HG03280 (cell line): ENCODE results near the gene PRRC1.

Experiments
- ATAC-seq: cut with Tn5 transposase; IDR thresholded peaks from one replicate; pipeline ENCODE4 v1.9.1; 2021; ENCODE audit warnings: mild to moderate bottlenecking, moderate library complexity; ENCODE audit not compliant: unreplicated experiment

PRRC1 gene

DNA sequence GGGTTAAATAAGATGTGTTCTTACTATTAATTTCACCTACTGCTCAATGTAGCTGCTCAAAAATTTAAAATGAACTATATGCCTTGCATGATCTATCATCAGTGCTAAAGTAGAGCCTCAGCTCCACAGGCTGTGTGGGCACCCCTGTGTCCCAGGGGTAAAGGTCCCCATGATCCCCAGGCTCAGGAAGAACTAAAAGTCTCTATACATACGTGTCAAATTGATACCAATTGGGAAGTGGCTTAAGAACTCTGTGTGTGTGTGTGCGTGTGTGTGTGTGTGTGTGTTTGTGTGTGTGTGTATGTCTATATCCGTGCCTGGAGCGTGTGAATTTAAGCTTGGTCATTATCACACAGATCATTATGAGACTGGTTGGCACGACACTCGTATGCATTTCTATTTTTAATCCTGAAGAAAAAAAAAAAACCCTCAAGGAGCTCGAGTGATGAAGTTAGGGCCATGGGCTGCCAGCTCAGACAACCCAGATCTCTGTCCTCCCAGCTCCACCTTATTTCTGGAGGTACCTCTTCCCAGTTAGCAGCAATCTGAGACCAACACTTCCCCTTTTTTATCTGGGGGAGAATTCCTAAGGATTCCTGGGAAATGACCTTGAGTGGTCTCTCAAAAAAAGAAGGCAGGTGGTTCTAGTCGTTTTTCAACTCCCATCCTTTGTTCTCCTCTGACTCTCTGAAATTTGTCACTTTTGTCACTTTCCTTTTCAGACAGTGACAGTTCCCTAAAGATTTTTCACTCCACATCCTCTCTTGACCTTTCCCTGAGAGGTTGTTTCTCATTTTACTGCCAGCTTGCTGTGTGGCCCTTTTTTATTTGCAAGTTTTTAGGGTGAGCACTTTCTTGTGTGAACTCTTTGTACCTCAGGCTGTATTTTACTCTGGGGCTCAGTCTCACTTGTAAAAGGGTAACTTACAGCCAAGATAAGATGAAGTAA lies 85.7 kb downstream of the PRRC1 start:
- no peak for ATAC-seq
